Upper lobe of left lung (tissue), 4 donors: Measurements from ENCODE around the gene PRDM16.

Source experiments
- CTCF ChIP-seq, 6 experiments: fragments of 450-650 bp in 4 of 6; fragments of 200-600 bp in 2 of 6; sonication (generic) in 2 of 6; IDR thresholded peaks; one replicate each; pipeline ENCODE4 v1.5.1; 2016 to 2019; ENCODE audit warnings: antibody characterized with exemption in 6 of 6
- EP300 ChIP-seq, 4 donors: sonication (generic); formaldehyde crosslinking; IDR thresholded peaks; one replicate each; pipeline ENCODE4 v1.5.1; 2017; ENCODE audit warnings: antibody characterized with exemption in 4 of 4, control low read depth in 2 of 4
- POLR2A ChIP-seq, 4 donors: fragments of 450-650 bp; IDR thresholded peaks; one replicate each; pipeline ENCODE4 v1.5.1; 2016 to 2017; ENCODE audit warnings: antibody characterized with exemption in 4 of 4, mild to moderate bottlenecking in 2 of 4

GRCh38 chr1:3195480-3195815, 126.4 kb downstream of the PRDM16 start:
- TF ChIP-seq POLR2A (IDR thresholded peaks at IDR 0.05) (no peak), CTCF (IDR thresholded peaks at IDR 0.05) (no peak), EP300 (IDR thresholded peaks at IDR 0.05) (no peak)
